ENCODE measurements around the gene TNPO2. TPM values are rescaled to one million over a fixed set of nuclear protein-coding genes. Genes with fewer than 3 reads are reported as not detected.

The TNPO2 gene
- total RNA-seq, 2 experiments from 2014 or later, result 47.3 to 47.4 TPM

- peaks cover 53% of the 10 kb centered on the region for H3K4me1 Mint-ChIP-seq (ENCODE audit: low read depth)
- no peaks in the 10 kb centered on the region for H3K27me3 Mint-ChIP-seq
- H3K36me3 Mint-ChIP-seq (ENCODE audit: low read depth), result peaks cover 57% of the 10 kb centered on the region
- peak overlapping the region; percentile 92 for H3K4me3 Mint-ChIP-seq
- no peak for TF ChIP-seq CTCF (IDR thresholded peaks at IDR 0.05)
- ChIA-PET CTCF (no interaction called here), POLR2A (interaction anchor here (0.6 to 1.3 kb wide), 2 partner anchors 29 to 55 kb away, joined by 3 to 6 read pairs; partner anchors contain the start of gene FBXW9)
- Histone ChIP-seq H3K36me3 (ENCODE audit: insufficient read depth, low read length) (peaks cover 27% of the 10 kb centered on the region), H3K27ac (ENCODE audit: low read depth in 1 of 2, low read length in 2 of 2) (peak overlapping the region in 1 of 2 donors; percentile 99), H3K4me1 (ENCODE audit: insufficient read depth, low read length) (peaks cover 66% of the 10 kb centered on the region), H3K9me3 (ENCODE audit: control insufficient read depth in 1 of 2, insufficient read depth in 1 of 2, low read length in 2 of 2) (no peaks in the 10 kb centered on the region), H3K27me3 (ENCODE audit: control insufficient read depth in 1 of 2, insufficient read depth in 2 of 2, low read length in 2 of 2) (no peaks in the 10 kb centered on the region), H3K4me3 (ENCODE audit: low read length) (no peak overlapping the region)
- H3K27ac Mint-ChIP-seq, result peak overlapping the region; percentile 98
- H3K9me3 Mint-ChIP-seq, result no peaks in the 10 kb centered on the region
- no peak for ATAC-seq (ENCODE audit: poor library complexity)
- DNase-seq, result no peak
- intact Hi-C loops (cut with DNase I, micrococcal nuclease), result loop anchor here (2.0 to 5.0 kb wide), 6 partner anchors 27 to 746 kb away; partner anchors contain the start of genes JUNB (in 1 of the 2), ZNF490 (in 1 of the 2) and ZNF791 (in 1 of the 2)
Observed at GRCh38 chr19:12667731-12668302, 55.9 kb downstream of the TNPO2 start.

DNA sequence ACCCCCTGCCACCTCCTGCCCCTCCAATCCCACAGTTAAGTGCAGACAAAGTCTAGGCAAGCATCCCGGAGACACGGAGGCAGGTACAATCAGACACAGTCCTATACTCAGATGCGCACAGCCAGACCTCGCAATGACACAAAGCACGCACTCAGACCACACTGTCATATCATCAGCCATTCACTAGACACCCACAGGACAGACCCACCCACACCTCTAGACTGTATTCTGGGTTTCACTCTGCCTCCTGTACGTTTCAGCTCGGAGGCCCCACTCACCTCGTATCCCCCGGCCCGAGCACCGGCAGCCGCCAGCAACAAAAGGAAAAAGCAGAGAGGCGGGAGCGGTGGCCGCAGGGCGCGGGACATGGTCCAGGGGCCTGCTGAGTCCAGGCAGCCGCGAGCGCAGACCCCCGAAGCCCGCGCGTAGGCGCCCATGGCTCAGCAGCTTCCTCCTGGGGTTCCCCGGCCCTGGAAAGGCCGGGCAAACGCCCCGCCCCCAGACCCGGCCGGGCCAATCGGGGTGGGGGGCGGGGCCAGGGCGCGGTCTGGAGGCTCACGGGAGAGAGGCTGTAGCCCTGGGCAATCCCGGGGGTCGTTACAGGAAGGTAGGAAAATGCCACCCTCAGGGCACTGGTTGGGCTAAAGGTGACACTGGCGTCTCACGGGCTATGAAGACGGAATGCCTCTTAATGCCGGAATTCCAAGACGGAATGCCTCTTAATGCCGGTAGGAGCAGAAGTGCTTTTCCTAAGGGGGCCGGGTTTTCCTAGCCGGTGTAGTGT is 57.3 kb downstream of the TNPO2 start, which contains the start of the genes MAN2B1 and WDR83:
MAN2B1 (minus strand) TSS at position 478 of the 784 bp plus-strand sequence; CDS start at position 437, 41 bp downstream.
WDR83 (plus strand) TSS at position 543 of the 784 bp plus-strand sequence. CDS start 2,984 bp downstream, outside the sequence.
- POLR2A ChIA-PET, result interaction anchor here (0.5 to 2.9 kb wide), 8 partner anchors 15 to 125 kb away, joined by 3 to 13 read pairs (median 5); partner anchors contain the start of genes DHPS, JUNB, TRIR and ZNF490
- H3K9me3 ChIP-seq (ENCODE audit: control insufficient read depth in 1 of 2, insufficient read depth in 1 of 2, low read length in 2 of 2), result no peaks in the 10 kb centered on the region
- no peaks in the 10 kb centered on the region for H3K27me3 ChIP-seq (ENCODE audit: control insufficient read depth in 1 of 2, insufficient read depth in 2 of 2, low read length in 2 of 2)
- Mint-ChIP-seq H3K4me3 (peak within 1 kb of the TSS; percentile 92), H3K27ac (peak within 1 kb of the TSS; percentile 98), H3K9me3 (no peaks in the 10 kb centered on the region), H3K36me3 (ENCODE audit: low read depth) (peaks cover 48% of the 10 kb centered on the region), H3K27me3 (no peaks in the 10 kb centered on the region), H3K4me1 (ENCODE audit: low read depth) (peaks cover 48% of the 10 kb centered on the region)
- H3K27ac ChIP-seq (ENCODE audit: low read depth in 1 of 2, low read length in 2 of 2), result peak within 1 kb of the TSS; percentile 82 to 85
- H3K4me3 ChIP-seq (ENCODE audit: low read length), result peak within 1 kb of the TSS; percentile 94
- intact Hi-C loops (cut with DNase I, micrococcal nuclease), result loop anchor here (2.0 to 5.0 kb wide), 5 partner anchors 34 to 744 kb away; partner anchors contain the start of genes JUNB (in 1 of the 2), ZNF490 (in 1 of the 2) and ZNF791 (in 1 of the 2)
- DNase-seq (peak; percentile 49 to 92 (median 71)), ATAC-seq (ENCODE audit: poor library complexity) (peak; percentile 69)
- CTCF ChIA-PET, result interaction anchor here (0.6 to 1.7 kb wide), 4 partner anchors 27 to 299 kb away, joined by 3 to 14 read pairs (median 4); no protein-coding TSS in a partner anchor
- H3K4me1 ChIP-seq (ENCODE audit: insufficient read depth, low read length), result peaks cover 66% of the 10 kb centered on the region
- TF ChIP-seq CTCF (IDR thresholded peaks at IDR 0.05), result no peak
- H3K36me3 ChIP-seq (ENCODE audit: insufficient read depth, low read length), result peaks cover 33% of the 10 kb centered on the region

DNA sequence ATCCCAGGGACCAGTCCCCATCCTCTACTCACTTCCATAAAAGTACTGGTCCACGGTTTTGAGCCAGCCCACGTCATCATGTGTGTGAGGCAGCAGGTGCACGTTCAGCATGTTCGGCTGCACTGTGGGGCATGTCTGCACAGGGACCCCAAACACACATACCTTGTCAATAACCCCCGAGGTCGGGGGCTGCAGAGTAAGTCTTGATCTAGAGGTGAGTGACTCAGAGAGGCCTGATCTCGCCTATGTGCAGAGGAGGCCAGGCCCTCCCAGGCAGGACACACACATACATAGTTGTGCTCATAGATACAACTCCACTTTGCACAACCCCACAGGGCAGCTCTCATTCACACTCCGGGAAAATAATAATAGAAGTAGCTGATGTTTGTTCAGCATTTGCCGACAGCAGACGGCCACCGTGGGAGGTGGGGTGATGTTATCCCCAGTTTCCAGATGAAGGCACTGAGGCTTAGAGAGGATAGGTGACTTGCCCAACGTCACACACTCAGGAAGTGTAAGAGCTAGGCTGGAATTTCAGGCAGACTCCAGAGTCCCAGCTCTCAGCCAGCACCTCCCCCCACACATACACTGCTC is 58.0 kb downstream of the TNPO2 start:
- no peaks in the 10 kb centered on the region for H3K27me3 Mint-ChIP-seq
- peak overlapping the region; percentile 94 for H3K4me3 ChIP-seq (ENCODE audit: low read length)
- POLR2A ChIA-PET, result interaction anchor here (0.7 to 2.9 kb wide), 8 partner anchors 16 to 126 kb away, joined by 3 to 13 read pairs (median 5); partner anchors contain the start of genes DHPS, JUNB, TRIR and ZNF490
- DNase-seq (peak in 3 of 14 experiments; percentile 26 to 48 (median 43)), ATAC-seq (ENCODE audit: poor library complexity) (no peak)
- peaks cover 55% of the 10 kb centered on the region for H3K36me3 Mint-ChIP-seq (ENCODE audit: low read depth)
- H3K4me3 Mint-ChIP-seq, result peak overlapping the region; percentile 92
- peaks cover 64% of the 10 kb centered on the region for H3K4me1 ChIP-seq (ENCODE audit: insufficient read depth, low read length)
- H3K9me3 ChIP-seq (ENCODE audit: control insufficient read depth in 1 of 2, insufficient read depth in 1 of 2, low read length in 2 of 2), result no peaks in the 10 kb centered on the region
- H3K9me3 Mint-ChIP-seq, result no peaks in the 10 kb centered on the region
- peaks cover 48% of the 10 kb centered on the region for H3K4me1 Mint-ChIP-seq (ENCODE audit: low read depth)
- H3K27me3 ChIP-seq (ENCODE audit: control insufficient read depth in 1 of 2, insufficient read depth in 2 of 2, low read length in 2 of 2), result no peaks in the 10 kb centered on the region
- CTCF ChIA-PET, result interaction anchor here (0.7 to 1.7 kb wide), 3 partner anchors 26 to 300 kb away, joined by 3 to 14 read pairs (median 4); no protein-coding TSS in a partner anchor
- intact Hi-C loops (cut with DNase I, micrococcal nuclease), result loop anchor here (2.0 to 5.0 kb wide), 5 partner anchors 33 to 743 kb away; partner anchors contain the start of genes JUNB (in 1 of the 2), ZNF490 (in 1 of the 2) and ZNF791 (in 1 of the 2)
- H3K36me3 ChIP-seq (ENCODE audit: insufficient read depth, low read length), result peaks cover 40% of the 10 kb centered on the region
- TF ChIP-seq CTCF (IDR thresholded peaks at IDR 0.05), result no peak
- H3K27ac ChIP-seq (ENCODE audit: low read depth in 1 of 2, low read length in 2 of 2), result peak overlapping the region; percentile 82 to 85
- peak overlapping the region; percentile 98 for H3K27ac Mint-ChIP-seq

Data from CD4-positive, alpha-beta T cell (primary cell).